GM21786 (cell line): ENCODE data around the gene PGLYRP3.

Source experiments
- ATAC-seq: cut with Tn5 transposase; IDR thresholded peaks from one replicate; pipeline ENCODE4 v1.9.1; 2021; ENCODE audit not compliant: unreplicated experiment

The PGLYRP3 gene, protein sequence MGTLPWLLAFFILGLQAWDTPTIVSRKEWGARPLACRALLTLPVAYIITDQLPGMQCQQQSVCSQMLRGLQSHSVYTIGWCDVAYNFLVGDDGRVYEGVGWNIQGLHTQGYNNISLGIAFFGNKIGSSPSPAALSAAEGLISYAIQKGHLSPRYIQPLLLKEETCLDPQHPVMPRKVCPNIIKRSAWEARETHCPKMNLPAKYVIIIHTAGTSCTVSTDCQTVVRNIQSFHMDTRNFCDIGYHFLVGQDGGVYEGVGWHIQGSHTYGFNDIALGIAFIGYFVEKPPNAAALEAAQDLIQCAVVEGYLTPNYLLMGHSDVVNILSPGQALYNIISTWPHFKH

DNA sequence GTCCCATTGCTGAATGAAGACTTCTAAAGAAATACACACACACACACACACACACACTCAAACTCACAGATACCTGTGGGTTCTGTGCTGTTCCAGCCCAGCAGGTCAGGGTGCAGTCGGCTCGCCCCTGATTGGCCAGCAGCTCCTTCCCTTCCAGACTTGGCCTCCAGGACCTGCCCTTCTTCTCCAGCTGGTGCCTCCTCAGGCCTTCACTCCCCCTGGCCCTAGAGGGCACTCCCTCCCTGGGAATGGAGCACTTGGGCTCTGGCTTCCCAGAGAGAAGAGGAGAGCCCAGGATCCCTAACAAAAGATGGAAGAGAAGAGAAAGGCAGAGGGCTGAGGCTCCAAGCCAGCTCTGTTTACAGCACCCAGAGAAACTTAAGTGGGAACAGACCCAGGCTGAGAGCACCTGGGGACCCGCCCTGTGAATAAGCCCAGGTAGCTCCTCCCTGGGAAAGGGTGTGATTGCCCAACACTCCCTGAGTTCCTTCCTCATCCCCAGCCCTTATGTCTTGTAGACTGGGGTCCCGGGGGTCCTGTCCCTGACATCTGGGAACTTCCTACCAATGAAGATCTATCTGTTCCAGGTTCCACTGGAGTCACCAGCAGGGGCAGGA lies at the start of gene PGLYRP3:
Gene PGLYRP3 (minus strand): TSS at position 383 of the 617 bp plus-strand sequence. CDS start 2,287 bp downstream, outside the sequence.
- ATAC-seq, result no peak

DNA sequence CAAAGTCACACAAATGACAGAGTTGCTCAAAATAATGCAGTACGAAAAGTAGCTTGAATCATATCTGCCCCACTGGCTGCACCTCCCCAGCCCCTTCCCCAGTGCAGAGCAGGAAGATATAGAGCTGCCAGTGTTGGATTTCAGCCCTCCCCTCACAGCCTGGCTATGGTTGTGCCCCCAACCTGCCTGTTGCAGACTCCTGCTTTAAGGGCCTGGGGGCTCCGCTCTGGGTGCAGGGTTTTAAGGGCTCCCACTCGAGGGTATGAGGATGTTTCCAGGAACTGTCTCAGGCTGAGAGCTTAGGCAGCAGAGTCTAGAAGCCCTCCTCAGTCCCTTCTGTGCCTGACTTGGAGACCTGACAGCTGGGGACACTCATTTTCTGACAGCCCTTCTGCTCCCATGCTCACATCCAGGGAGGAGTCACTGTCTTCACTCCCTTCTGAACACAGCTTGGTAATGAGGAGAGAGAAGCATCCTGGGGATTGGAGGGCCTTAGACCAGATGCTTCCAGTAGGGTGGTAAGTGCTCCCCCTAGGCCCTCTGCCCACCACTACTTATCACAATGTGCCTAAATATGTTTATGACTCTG lies 49.5 kb upstream of the PGLYRP3 start:
- ATAC-seq, result no peak

DNA sequence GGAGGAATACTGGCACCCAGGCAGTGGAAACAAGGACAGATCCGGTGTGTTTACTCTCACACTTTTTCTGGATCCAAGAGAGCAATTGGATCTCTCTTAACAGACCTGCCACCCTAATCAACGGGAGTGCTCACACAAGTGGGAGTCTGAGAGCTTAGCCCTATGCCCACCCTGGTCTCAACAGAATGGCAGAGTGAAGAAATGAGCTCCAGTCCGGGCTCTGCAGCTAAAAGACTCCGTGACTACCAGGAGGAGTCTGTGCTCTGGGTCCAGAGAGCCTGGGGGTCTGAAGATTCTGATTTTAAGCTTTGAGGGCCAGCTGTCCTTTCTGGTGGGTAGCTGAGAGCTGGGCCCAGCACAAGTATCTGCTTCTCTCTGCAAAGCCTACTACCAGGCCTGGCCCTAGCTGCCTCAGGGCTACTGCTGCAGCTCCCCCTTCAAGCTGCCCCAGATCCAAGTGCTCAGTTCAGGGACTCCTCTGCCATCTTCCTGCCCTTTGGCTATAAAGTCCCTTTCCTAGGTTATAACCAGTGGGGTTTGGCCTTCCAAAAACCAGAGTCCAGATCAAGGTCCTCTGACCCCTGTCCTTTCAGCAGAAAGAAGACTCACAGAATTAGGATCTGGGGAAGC lies 48.8 kb upstream of the PGLYRP3 start:
- ATAC-seq, result no peak

DNA sequence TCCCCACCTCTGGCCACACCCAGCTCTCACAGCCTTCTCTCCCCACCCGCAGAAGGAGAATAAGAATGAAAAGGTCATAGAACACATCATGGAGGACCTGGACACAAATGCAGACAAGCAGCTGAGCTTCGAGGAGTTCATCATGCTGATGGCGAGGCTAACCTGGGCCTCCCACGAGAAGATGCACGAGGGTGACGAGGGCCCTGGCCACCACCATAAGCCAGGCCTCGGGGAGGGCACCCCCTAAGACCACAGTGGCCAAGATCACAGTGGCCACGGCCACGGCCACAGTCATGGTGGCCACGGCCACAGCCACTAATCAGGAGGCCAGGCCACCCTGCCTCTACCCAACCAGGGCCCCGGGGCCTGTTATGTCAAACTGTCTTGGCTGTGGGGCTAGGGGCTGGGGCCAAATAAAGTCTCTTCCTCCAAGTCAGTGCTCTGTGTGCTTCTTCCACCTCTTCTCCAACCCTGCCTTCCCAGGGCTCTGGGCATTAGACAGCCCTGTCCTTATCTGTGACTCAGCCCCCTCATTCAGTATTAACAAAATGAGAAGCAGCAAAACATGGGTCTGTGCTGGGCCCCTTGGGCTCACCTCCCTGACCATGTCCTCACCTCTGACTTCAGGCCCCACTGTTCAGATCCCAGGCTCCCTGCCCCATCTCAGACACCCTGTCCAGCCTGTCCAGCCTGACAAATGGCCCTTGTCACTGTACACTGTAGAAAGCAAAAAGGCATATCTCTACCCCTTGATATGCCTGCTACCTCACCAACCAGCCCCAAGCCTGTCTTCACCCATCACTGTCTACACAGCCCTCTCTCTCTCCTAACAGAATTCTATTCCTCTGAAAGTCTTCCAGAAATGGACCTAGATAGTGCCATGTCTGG lies 48.1 kb upstream of the PGLYRP3 start:
- no peak for ATAC-seq

DNA sequence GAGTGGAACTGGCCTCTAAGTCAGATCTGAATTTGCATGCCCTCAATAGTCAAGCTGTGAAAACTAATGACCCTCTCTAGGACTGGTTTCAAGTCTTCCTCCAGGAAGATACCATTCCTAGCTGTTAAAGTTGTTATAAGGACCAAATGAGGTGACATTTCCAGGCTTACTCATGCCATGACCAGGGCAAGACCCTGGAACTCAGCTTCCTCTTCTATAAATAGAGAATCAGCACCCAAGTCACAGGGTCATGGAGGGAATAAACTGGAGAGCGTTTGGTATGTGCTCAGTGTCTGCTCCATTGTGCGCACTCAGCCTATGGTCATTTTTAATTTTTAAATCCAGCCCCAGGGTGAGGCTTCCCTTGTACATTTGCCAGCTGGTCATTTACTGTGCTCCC lies 47.4 kb upstream of the PGLYRP3 start:
- no peak for ATAC-seq

DNA sequence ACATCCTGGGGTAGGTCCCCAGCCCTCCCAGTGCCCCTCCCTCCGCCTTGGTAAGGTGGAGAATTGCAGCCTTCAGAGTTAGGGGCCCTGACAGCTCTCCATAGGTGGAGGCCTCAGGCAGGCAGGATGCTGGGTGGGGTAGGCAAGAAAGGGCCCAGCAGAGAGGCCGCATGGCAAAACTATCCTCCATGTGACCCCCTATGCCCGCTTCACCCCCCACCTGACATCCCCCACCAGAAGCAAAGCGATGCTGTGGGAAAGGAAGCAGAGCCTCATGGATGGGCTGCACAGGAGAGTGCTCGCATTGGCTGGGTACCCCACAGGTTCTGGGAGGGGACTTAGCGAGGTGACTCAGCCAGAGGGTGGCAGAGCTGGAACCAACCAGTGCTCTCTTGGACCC lies 46.5 kb upstream of the PGLYRP3 start:
- ATAC-seq, result no peak

DNA sequence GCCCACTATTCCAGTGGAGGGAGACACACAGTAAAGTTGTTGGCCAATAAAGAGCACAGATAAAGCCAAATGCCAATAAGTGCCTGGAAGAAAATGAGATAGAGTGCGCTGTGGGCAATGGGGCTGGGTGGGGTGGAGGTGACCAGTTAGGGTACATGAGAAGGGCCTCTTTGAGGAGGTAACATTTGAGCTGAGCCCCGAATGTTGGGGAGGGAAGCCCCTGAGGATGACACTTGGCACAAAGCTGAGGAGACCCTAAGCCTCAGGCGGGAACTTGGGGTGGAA lies 45.9 kb upstream of the PGLYRP3 start:
- ATAC-seq, result no peak

DNA sequence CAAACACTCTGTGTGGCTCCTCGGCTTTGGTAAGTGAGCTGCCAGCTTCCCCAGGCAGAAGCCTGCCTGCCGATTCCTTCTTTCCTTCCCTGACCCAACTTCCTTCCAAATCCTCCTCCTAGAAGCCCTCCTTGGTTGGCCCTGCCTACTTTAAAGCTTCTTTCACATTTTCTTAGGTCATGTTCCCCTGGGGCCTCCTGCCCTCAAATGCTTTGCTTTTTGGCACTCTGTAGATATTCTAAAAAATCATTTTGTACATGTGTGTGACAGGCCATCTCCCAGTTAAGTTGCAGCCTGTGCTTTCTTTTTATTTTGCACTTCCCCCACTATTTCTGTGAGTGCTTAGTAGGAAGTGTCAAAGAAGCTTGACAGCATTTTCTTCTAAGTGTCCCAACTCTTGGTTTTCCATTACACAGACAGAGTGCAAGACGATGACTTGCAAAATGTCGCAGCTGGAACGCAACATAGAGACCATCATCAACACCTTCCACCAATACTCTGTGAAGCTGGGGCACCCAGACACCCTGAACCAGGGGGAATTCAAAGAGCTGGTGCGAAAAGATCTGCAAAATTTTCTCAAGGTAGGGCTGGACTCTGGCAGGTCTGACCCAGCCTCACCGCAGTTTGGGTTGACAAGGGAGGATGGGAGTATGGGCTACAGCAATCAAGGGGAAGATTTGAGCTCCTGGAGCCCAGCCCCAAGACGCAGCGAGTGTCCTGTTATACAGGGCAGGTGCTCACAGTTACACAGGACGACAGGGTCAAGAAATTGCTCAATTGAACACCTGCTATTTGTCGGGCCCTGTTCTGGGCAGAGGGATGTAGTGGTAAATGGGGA lies 45.3 kb upstream of the PGLYRP3 start, which contains the start of gene S100A9:
Gene S100A9 (plus strand): TSS at position 2 of the 838 bp plus-strand sequence. CDS start 430 bp downstream, at position 432.
- no peak for ATAC-seq

DNA sequence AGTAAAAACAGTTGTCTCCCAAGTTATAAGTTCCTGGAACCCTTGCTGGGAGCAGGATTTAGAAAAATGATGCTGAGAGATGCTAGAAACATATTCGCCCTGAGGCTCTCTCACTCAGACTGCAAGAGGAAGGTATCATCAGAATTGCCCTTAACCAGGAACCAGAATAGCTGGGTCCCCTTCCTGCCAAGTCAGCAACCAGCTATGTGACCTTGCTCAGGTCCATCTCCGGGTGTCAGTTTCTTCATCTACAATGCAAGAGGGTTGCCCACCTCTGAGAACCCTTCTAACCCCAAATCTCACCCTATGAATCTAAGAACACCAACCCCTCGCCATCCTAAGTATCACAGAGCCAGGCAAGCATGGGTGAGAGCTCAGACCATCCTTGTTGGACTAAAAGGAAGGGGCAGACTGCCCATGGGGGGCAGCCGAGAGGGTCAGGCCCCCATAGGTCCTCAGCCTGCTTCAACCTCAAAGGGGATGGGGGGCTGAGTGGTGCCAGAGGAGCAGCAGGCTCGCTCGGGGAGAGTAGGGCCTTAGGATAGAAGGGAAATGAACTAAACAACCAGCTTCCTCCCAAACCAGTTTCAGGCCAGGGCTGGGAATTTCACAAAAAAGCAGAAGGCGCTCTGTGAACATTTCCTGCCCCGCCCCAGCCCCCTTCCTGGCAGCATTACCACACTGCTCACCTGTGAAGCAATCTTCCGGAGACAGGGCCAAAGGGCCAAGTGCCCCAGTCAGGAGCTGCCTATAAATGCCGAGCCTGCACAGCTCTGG lies 44.5 kb upstream of the PGLYRP3 start:
- ATAC-seq, result no peak

DNA sequence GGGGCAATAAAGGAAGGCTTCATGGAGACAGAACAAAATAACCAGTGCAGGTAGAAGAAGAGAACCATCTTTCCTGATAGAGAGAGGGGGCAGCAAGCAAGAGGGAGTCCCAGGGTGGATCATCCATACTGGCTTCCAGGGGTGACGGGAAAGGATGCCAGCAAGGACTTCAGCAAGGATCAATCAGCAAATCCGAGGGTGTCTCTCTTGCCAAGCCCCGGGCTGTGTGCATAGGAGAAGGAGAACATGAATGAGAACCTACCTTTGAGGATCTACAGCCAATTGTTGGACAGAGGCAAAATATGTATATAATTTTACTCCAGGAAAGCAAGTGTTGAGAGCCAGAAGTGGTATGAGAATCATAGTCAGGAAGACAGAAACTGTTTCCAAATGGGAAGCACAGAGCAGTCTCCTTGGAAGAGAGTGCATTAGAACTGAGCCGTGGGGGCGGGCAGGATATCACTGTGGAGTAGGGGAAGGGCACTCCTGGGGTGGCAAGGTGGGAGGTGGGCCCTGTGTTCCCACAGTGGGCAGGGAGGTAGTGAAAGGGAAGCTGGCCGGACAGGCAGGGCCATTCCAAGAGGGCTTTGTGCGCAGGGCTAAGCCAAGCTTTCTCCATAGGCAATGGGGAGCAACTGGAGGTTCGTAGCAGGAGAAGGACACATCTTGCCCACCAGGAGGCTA lies 43.8 kb upstream of the PGLYRP3 start:
- no peak for ATAC-seq

DNA sequence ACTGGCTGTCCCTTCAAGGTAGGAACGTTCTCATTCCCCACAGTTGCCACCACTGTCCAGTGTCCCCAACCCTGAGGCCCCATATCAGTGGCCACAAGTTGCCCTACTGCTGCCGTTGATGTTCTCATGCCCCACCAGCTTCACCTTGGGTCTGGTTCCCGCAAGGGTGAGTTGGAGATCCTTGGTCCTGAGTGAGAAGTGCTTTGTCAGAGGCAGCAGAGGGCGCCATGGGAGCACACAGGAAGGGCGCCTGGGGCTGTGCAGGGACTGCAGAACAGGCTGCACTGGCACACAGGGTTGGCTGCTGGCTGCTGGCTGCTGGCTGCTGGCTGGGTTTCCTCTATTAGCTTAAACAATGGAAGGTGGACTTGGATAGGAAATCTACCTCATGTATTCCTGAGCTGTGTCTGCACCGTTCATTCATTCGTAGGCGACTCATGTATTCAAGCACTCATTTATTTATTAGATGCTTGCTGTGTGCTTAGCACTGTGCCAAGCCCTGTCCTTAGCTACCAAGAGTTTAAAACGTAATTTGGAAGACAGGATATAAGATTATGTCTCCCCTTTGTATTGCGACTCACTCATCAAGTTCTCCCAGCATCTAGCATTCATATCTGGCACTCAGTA lies 42.8 kb upstream of the PGLYRP3 start:
- no peak for ATAC-seq

DNA sequence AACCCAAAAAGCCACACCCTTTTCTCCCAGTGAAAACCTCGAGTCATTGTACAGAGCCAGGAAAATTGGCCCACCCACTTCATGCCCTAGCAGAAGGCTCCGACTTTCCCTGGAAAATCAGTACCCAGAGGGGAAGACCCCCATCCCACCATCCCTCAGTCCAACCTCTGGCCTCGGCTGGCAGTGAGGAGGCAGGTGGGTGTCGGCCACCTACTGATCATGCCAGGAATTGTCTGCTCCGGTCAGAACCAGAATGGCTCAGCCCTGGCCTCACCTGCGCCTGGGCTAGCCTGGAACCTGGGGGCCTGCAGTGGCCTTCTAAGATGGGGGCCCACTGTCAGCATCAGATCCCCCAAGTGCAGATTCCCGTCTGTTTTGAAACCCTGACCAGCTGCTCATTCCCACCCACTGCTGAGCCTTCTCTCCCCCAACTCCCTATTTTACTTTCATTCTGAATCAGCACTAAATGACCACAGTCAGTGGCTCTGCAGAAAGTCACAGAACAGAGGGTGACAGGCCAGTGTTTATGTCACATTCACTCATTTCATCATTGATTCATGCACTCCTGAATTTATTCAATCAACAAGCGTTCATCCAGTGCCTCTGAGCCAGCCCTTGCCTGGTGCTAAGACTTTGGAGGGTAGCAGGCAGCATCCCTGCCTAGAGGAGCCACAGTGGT lies 41.9 kb upstream of the PGLYRP3 start:
- no peak for ATAC-seq

DNA sequence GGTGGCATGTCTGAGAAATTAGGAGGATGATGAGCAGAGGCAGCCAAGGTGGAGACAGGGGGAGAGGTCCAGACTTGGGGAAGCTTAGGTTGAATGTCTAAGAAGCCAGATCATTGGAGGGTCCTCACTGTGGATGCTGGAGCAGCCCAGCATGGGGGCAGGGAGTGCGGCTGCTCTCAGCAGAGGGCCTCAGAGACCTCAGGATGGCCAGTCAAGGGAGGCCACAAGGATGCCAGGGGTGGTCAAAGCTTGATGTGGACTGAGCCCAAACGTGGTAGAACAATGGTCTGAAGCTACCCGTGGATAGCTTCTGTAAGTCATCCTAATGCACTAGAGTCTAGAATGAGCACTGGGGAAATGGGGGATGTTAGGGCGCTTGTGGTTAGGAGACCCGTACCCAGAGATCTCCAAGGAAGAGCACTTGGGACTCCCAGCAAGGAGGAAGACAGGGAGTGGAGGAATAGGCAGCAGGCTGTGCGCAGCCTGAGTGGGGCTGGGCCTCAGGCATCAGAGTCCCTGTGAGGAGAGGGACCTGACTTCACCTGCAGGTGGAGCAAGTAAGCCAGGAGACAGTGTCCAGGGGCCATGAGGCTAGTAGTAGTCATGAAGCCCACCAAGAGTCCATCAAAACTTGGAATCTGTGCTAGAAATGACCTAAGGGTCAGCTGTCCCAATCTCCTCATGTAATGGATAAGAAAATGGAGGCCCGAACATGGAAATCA lies 40.6 kb upstream of the PGLYRP3 start:
- ATAC-seq, result no peak

DNA sequence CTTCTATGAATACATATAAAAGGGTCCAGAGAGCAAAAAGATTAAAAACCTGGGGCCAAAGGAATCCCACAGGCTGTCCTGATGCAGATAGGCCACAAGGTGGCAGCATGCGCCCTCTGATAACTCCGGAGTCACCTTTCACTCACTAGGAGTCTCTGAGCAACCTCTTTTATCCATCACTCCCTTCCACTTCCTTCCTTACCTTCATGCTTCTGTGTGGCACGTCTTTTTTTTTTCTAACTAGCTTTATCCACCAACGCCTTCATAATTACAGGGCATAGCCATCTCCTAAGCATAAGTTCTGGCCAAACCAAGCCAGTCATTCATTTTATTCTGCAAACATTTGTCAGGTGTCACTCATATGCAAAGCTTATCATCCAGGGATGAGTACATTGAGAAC lies 39.8 kb upstream of the PGLYRP3 start:
- ATAC-seq, result no peak

DNA sequence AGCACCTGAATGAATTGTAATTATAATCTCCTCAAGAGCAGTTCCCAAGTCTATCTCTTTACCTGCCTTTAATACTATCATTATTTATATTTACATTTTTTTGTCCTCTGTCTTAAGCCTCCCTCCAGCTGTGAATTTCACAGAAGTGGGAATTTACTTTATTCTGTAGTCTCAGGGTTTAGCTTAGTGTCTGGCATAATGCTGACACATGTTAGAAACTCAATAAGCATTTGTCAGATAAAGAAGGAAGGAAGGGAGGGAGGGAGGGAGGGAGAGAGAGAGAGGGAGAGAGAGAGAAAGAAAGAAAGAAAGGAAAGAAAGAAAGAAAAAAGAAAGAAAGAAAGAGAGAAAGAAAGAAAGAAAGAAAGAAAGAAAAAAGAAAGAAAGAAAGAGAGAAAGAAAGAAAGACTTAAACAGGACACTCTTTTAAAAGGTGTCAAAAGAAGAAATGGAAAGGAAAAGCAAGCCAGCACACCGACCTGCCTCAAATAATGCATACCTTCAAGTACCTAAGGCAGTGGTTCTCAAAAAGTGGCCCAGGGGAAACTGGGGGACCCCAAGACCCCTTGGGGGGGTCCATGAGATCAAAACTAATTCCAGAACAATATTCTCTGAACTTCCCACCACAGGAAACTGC lies 37.7 kb upstream of the PGLYRP3 start:
- no peak for ATAC-seq
